GM12878 (cell line): ENCODE measurements around the gene HSPA1A. TPM values are rescaled to one million over a fixed set of nuclear protein-coding genes. Genes with fewer than 3 reads are reported as not detected.

Source experiments
- ATAC-seq: fragments of 200-7000 bp; cut with Tn5 transposase; 3 replicates; pipeline ENCODE4 v1.9.1; 2020; ENCODE audit warnings: mild to moderate bottlenecking, moderate library complexity
- BruUV-seq: library from RNA; stranded (reverse); fragments of 400-500 nt; replicated peaks from 2 replicates; lab custom pipeline; 2021; lab: Mats Ljungman, UMichigan
- CTCF ChIA-PET: fragments of 300-600 bp; sonication (Branson Sonifier 250); formaldehyde crosslinking; extraction: SDS; loops from one replicate; lab custom pipeline; 2021; ENCODE audit warnings: inconsistent platforms; lab: Yijun Ruan, JAX
- POLR2A ChIA-PET: fragments of 350-600 bp; formaldehyde crosslinking; extraction: SDS; loops from one replicate; lab custom pipeline; 2021; ENCODE audit warnings: inconsistent platforms; lab: Charles Lee
- RAD21 ChIA-PET: fragments of 300-600 bp; sonication (Branson Sonifier 250); formaldehyde crosslinking; loops from one replicate; lab custom pipeline; 2023; ENCODE audit warnings: antibody characterized with exemption; ENCODE audit not compliant: unreplicated experiment; lab: Charles Lee
- SMC1A ChIA-PET: fragments of 300-600 bp; sonication (Branson Sonifier 250); formaldehyde crosslinking; loops from one replicate; lab custom pipeline; 2023; ENCODE audit not compliant: unreplicated experiment, uncharacterized antibody; lab: Charles Lee
- DNase-seq: peaks from one replicate; pipeline ENCODE4 v3.0.0-alpha.2; 2011; ENCODE audit warnings: low read depth, low spot score
- FAIRE-seq: peaks from 3 replicates; lab custom pipeline; 2011; peaks lifted over from hg19 to GRCh38; lab: Jason Lieb, UNC
- H2AFZ ChIP-seq: 2 replicates; pipeline ENCODE4 v1.6.0; 2011; ENCODE audit warnings: low read depth, low read length, control low read depth; ENCODE audit not compliant: control insufficient read depth
- H3K27ac ChIP-seq: 2 replicates; pipeline ENCODE4 v1.5.1; 2011; ENCODE audit warnings: control low read depth; ENCODE audit not compliant: control insufficient read depth, insufficient read depth
- H3K27me3 ChIP-seq, 2 experiments: replicated peaks in 1 of 2; 2 replicates each; pipeline versions ENCODE4 v1.6.0 to v1.6.1; 2011; ENCODE audit warnings: low read length in 1 of 2; ENCODE audit not compliant: control insufficient read depth in 2 of 2, insufficient read depth in 2 of 2
- H3K36me3 ChIP-seq, 2 experiments: 2 replicates each; pipeline ENCODE4 v1.5.1; 2011; ENCODE audit warnings: low read length in 1 of 2; ENCODE audit not compliant: control insufficient read depth in 2 of 2, insufficient read depth in 2 of 2
- H3K4me1 ChIP-seq: 2 replicates; pipeline ENCODE4 v1.6.1; 2011; ENCODE audit warnings: mild to moderate bottlenecking, low read length, moderate library complexity, mixed read lengths; ENCODE audit not compliant: control insufficient read depth, insufficient read depth
- H3K4me2 ChIP-seq: 2 replicates; pipeline ENCODE4 v1.6.0; 2011; ENCODE audit warnings: control low read depth; ENCODE audit not compliant: control insufficient read depth, insufficient read depth
- H3K4me3 ChIP-seq: fragments of 200-600 bp; sonication (generic); 2 replicates; pipeline ENCODE4 v1.5.1; 2016
- H3K79me2 ChIP-seq: 2 replicates; pipeline ENCODE4 v1.6.0; 2011; ENCODE audit warnings: low read length; ENCODE audit not compliant: control insufficient read depth, insufficient read depth
- H3K9ac ChIP-seq: 2 replicates; pipeline ENCODE4 v1.8.0; 2011; ENCODE audit warnings: low read length, control low read depth, mixed read lengths; ENCODE audit not compliant: control insufficient read depth, insufficient read depth
- H3K9me3 ChIP-seq: replicated peaks from 3 replicates; pipeline ENCODE4 v1.5.1; 2011; ENCODE audit warnings: mild to moderate bottlenecking, low read length; ENCODE audit not compliant: control insufficient read depth, insufficient read depth
- H4K20me1 ChIP-seq: 2 replicates; pipeline ENCODE4 v1.6.0; 2011; ENCODE audit not compliant: control insufficient read depth, insufficient read depth
- ATF2 ChIP-seq: IDR thresholded peaks from 2 replicates; pipeline ENCODE4 v1.6.1; 2012; ENCODE audit warnings: low read length, inconsistent platforms
- ATF7 ChIP-seq: fragments of 450-650 bp; IDR thresholded peaks from 2 replicates; pipeline ENCODE4 v1.6.1; 2016; ENCODE audit warnings: low read depth, mild to moderate bottlenecking
- CTCF ChIP-seq, 3 experiments: IDR thresholded peaks in 2 of 3; conservative IDR thresholded peaks in 1 of 3; 2 replicates each; pipeline ENCODE4 v1.5.1; 2011; ENCODE audit warnings: low read depth in 3 of 3, low read length in 3 of 3, mild to moderate bottlenecking in 3 of 3, control low read depth in 2 of 3, moderate library complexity in 2 of 3, inconsistent platforms in 1 of 3, mixed read lengths in 1 of 3; ENCODE audit not compliant: control insufficient read depth in 2 of 3, insufficient read depth in 1 of 3; ENCODE audit errors: extremely low read depth in 1 of 3
- DPF2 ChIP-seq: fragments of 450-650 bp; IDR thresholded peaks from 2 replicates; pipeline ENCODE4 v1.6.1; 2017; ENCODE audit warnings: mild to moderate bottlenecking
- EED ChIP-seq: sonication (generic); IDR thresholded peaks from 2 replicates; pipeline ENCODE4 v1.6.1; 2016; ENCODE audit warnings: antibody characterized with exemption, low read depth
- HDAC2 ChIP-seq: fragments of 200-600 bp; sonication (generic); IDR thresholded peaks from 2 replicates; pipeline ENCODE4 v1.6.1; 2017
- HSF1 ChIP-seq: fragments of 150-350 bp; IDR thresholded peaks from 2 replicates; pipeline ENCODE4 v1.6.1; 2014; ENCODE audit warnings: mild to moderate bottlenecking, low read depth, low read length
- JUNB ChIP-seq: IDR thresholded peaks from 2 replicates; pipeline ENCODE4 v1.6.1; 2016; ENCODE audit warnings: antibody characterized with exemption, mild to moderate bottlenecking
- MAX ChIP-seq: IDR thresholded peaks from 2 replicates; pipeline ENCODE4 v1.6.1; 2012; ENCODE audit warnings: low read depth, low read length, improper control_type of control experiment
- MEF2A ChIP-seq: IDR thresholded peaks from 2 replicates; pipeline ENCODE4 v1.6.1; 2011; ENCODE audit warnings: low read depth, mild to moderate bottlenecking, low read length, moderate library complexity; ENCODE audit not compliant: insufficient read depth
- MEF2B ChIP-seq: fragments of 450-650 bp; IDR thresholded peaks from 2 replicates; pipeline ENCODE4 v1.6.1; 2018; ENCODE audit warnings: mild to moderate bottlenecking, moderate library complexity; ENCODE audit not compliant: partially characterized antibody, poor library complexity, severe bottlenecking
- MXI1 ChIP-seq: fragments of 150-350 bp; IDR thresholded peaks from 2 replicates; pipeline ENCODE4 v1.6.1; 2011; ENCODE audit warnings: low read depth, mild to moderate bottlenecking, inconsistent platforms, low read length, improper control_type of control experiment
- PKNOX1 ChIP-seq: fragments of 450-650 bp; IDR thresholded peaks from 2 replicates; pipeline ENCODE4 v1.6.1; 2016; ENCODE audit warnings: mild to moderate bottlenecking
- SMAD5 ChIP-seq: IDR thresholded peaks from 2 replicates; pipeline ENCODE4 v1.6.1; 2016; ENCODE audit warnings: antibody characterized with exemption, low read depth
- SPI1 ChIP-seq: IDR thresholded peaks from 2 replicates; pipeline ENCODE4 v1.6.1; 2011; ENCODE audit warnings: low read depth, mild to moderate bottlenecking, low read length, moderate library complexity, borderline replicate concordance; ENCODE audit not compliant: insufficient read depth
- WGBS: methylation state at CpG from one replicate; pipeline ENCODE4 v1.1.6; 2016; ENCODE audit warnings: low lambda C conversion rate; ENCODE audit not compliant: insufficient replicate concordance, insufficient coverage; ENCODE audit errors: missing lambda C conversion rate; 5-methylcytosine and 5-hydroxymethylcytosine counted together
- in situ Hi-C: fragments of 300-500 bp; cut with MboI; formaldehyde crosslinking; loops from 9 replicates; pipeline ENCODE4 v1.14.3; 2018; ENCODE audit warnings: mixed read lengths
- intact Hi-C: fragments of 100-400 bp; cut with micrococcal nuclease; formaldehyde crosslinking; loops from one replicate; pipeline ENCODE4 v1.14.2; 2022; ENCODE audit not compliant: unreplicated experiment
- polyA plus RNA-seq, 11 experiments: library from polyadenylated mRNA; depleted of rRNA in 4 of 11; unstranded in 6 of 11; stranded (reverse) in 5 of 11; fragments of >200 nt; fragmentation: Nextera tagmentation in 4 of 11; fragmentation: Illumina TruSeq in 1 of 11; extraction: Ambion mirVana in 4 of 11; extraction: Trizol in 1 of 11; gene quantifications; 1 replicate in 1 of 11; 2 replicates in 10 of 11; pipeline versions ENCODE4 v1.2.1 to v1.2.3, GENCODE V29; 2011 to 2016; ENCODE audit warnings: inconsistent platforms in 2 of 11, missing spikeins in 2 of 11, low read depth in 1 of 11
- total RNA-seq, 4 experiments: library from RNA; depleted of rRNA in 3 of 4; stranded (reverse); fragments of >200 nt in 3 of 4; fragmentation: Illumina TruSeq in 1 of 4; extraction: Trizol in 1 of 4; gene quantifications; 2 replicates each; pipeline versions ENCODE4 v1.2.1 to v1.2.3, GENCODE V29; 2013 to 2021

The HSPA1A gene
- total and polyA plus RNA-seq, 10 of the 15 experiments (the other 5 are each of a cell fraction or from before 2014, with no cell fraction given), result 0.29 to 51.8 (median 17.5) TPM

GRCh38 chr6:31836474-31837368, 21.4 kb downstream of the HSPA1A start:
- H3K79me2 ChIP-seq, result peaks cover 52% of the 10 kb centered on the region
- WGBS, result under 1% methylated on average over 12 of the region's 12 CpGs
- H3K4me1 ChIP-seq, result peaks cover 18% of the 10 kb centered on the region
- ATAC-seq (peak; percentile 12; the same call in 1 of the 3 replicates), DNase-seq (no peak), FAIRE-seq (no peak)
- peaks cover 9% of the 10 kb centered on the region for H4K20me1 ChIP-seq
- in situ Hi-C loops (loop anchor here (10.0 kb wide), 1 partner anchor 292 kb away; the partner anchor contains the start of genes ATP6V1G2, DDX39B and NFKBIL1), intact Hi-C loops (no loop called here)
- CTCF ChIA-PET, result interaction anchor here (0.6 to 3.3 kb wide), 10 partner anchors 27 to 460 kb away, joined by 3 to 22 read pairs (median 3); partner anchors contain the start of genes CLIC1, LSM2 and NEU1
- RAD21 ChIA-PET, result interaction anchor here (0.8 to 2.2 kb wide), 5 partner anchors 26 to 98 kb away, joined by 3 to 10 read pairs (median 3); partner anchors contain the start of gene NEU1
- H3K9me3 ChIP-seq, result no peaks in the 10 kb centered on the region
- SMC1A ChIA-PET, result interaction anchor here (0.9 to 1.3 kb wide), 4 partner anchors 26 to 295 kb away, joined by 3 to 5 read pairs (median 4); partner anchors contain the start of genes DDX39B and NEU1
- BruUV-seq, result no TSS peak
- H3K4me3 ChIP-seq, result peak overlapping the region; percentile 82
- no peaks in the 10 kb centered on the region for H3K27me3 ChIP-seq
- H3K9ac ChIP-seq, result peak overlapping the region; percentile 90
- peak overlapping the region; percentile 30 for H3K4me2 ChIP-seq
- H3K27ac ChIP-seq, result peak overlapping the region; percentile 96
- H2AFZ ChIP-seq, result no peak overlapping the region
- H3K36me3 ChIP-seq, result peaks cover 10 to 24% of the 10 kb centered on the region in 2 experiments
- POLR2A ChIA-PET, result interaction anchor here (0.6 to 10.9 kb wide), 9 partner anchors 9 to 1096 kb away, joined by 3 to 122 read pairs (median 5); partner anchors contain the start of genes CLIC1, HSPA1B, MSH5 and NEU1
- TF ChIP-seq EED (0 out of 2 replicates have a peak, but pooled peaks have one; percentile 20), HDAC2 (no peak), PKNOX1 (no peak), SPI1 (peak; percentile 53; the same call in 1 of the 2 replicates), ATF2 (no peak; the same call in 1 of the 2 replicates), DPF2 (0 out of 2 replicates have a peak, but pooled peaks have one; percentile 5), JUNB (peak; percentile 66), HSF1 (no peak), CTCF (IDR thresholded peaks at IDR 0.05 in 2 of 3, conservative IDR thresholded peaks at IDR 0.05 in 1 of 3; ENCODE audit: control insufficient read depth in 2 of 3, extremely low read depth in 1 of 3, insufficient read depth in 1 of 3, low read depth in 3 of 3, low read length in 3 of 3) (peak in 2 of 3 experiments; percentile 13 to 18; a peak in 2 of 6 replicates), MEF2B (peak; percentile 35), ATF7 (peak; percentile 69), SMAD5 (no peak), MXI1 (no peak), MEF2A (peak; percentile 72), MAX (no peak)
